Tibial nerve (tissue), 4 donors: ENCODE results near the gene L3MBTL4. TPM values are rescaled to one million over a fixed set of nuclear protein-coding genes. Genes with fewer than 3 reads are reported as not detected.
"Not testable (repeated sequence)": the region's sequence is repeated elsewhere in the genome, so short reads cannot be mapped to it uniquely, and the experiment has no call there.

Experiments
- DNase-seq, 2 donors: peaks; one replicate each; pipeline ENCODE4 v3.0.0-alpha.2; 2019; ENCODE audit warnings: low spot score in 2 of 2
- H3K27ac ChIP-seq, 4 donors: fragments of 200-600 bp; sonication (generic) in 3 of 4; one replicate each; pipeline ENCODE4 v1.5.1; 2017 to 2019; ENCODE audit warnings: mild to moderate bottlenecking in 1 of 4
- H3K27me3 ChIP-seq, 2 donors: fragments of 200-600 bp; sonication (generic) in 1 of 2; one replicate each; pipeline versions ENCODE4 v1.5.1 to v1.6.0; 2017 to 2019
- H3K36me3 ChIP-seq, 3 donors: fragments of 200-600 bp; sonication (generic); one replicate each; pipeline ENCODE4 v1.5.1; 2018 to 2019
- H3K4me1 ChIP-seq, 4 donors: fragments of 200-600 bp; sonication (generic) in 3 of 4; one replicate each; pipeline ENCODE4 v1.5.1; 2017 to 2019
- H3K4me3 ChIP-seq, 4 donors: fragments of 200-600 bp; sonication (generic) in 3 of 4; one replicate each; pipeline ENCODE4 v1.5.1; 2017 to 2019; ENCODE audit warnings: mild to moderate bottlenecking in 1 of 4, moderate library complexity in 1 of 4
- H3K9me3 ChIP-seq, 4 donors: fragments of 200-600 bp; sonication (generic) in 3 of 4; one replicate each; pipeline ENCODE4 v1.5.1; 2017 to 2019
- CTCF ChIP-seq, 5 experiments: fragments of 200-600 bp in 3 of 5; fragments of 450-650 bp in 2 of 5; sonication (generic) in 3 of 5; IDR thresholded peaks; one replicate each; pipeline ENCODE4 v1.5.1; 2016 to 2019; ENCODE audit warnings: antibody characterized with exemption in 5 of 5, mild to moderate bottlenecking in 3 of 5, moderate library complexity in 2 of 5
- EP300 ChIP-seq, 2 donors: sonication (generic); formaldehyde crosslinking; IDR thresholded peaks; one replicate each; pipeline ENCODE4 v1.6.1; 2017; ENCODE audit warnings: antibody characterized with exemption in 2 of 2, mild to moderate bottlenecking in 1 of 2
- POLR2A ChIP-seq, 2 donors: fragments of 450-650 bp; IDR thresholded peaks; one replicate each; pipeline ENCODE4 v1.6.1; 2017; ENCODE audit warnings: antibody characterized with exemption in 2 of 2, mild to moderate bottlenecking in 2 of 2, moderate library complexity in 2 of 2
- WGBS, 2 donors: methylation state at CpG; one replicate each; pipeline ENCODE4 v1.1.5; 2018; 5-methylcytosine and 5-hydroxymethylcytosine counted together
- total RNA-seq, 4 donors: library from RNA; depleted of rRNA; stranded (reverse); fragments of >200 nt; gene quantifications; one replicate each; pipeline ENCODE4 v1.1.0, GENCODE V29; 2016

Gene L3MBTL4
- total RNA-seq, 4 donors from 2014 or later = 6.3 to 9.0 (median 8.1) TPM

GRCh38 chr18:6281874-6282273 lies 132.8 kb downstream of the L3MBTL4 start:
- TF ChIP-seq EP300 (IDR thresholded peaks at IDR 0.05) (no peak), CTCF (IDR thresholded peaks at IDR 0.05) (no peak), POLR2A (IDR thresholded peaks at IDR 0.05) (no peak)

GRCh38 chr18:6280211-6280743 lies 134.4 kb downstream of the L3MBTL4 start:
- Histone ChIP-seq H3K4me1 (no peaks in the 10 kb centered on the region), H3K27me3 (no peaks in the 10 kb centered on the region), H3K4me3 (no peak overlapping the region), H3K27ac (no peak overlapping the region), H3K9me3 (no peaks in the 10 kb centered on the region), H3K36me3 (peaks cover 0 to 9% (median 0%) of the 10 kb centered on the region in 3 donors)
- no peak for DNase-seq
- WGBS, 2 donors = 50 to 62% methylated on average over 2 of the region's 2 CpGs
- TF ChIP-seq CTCF (IDR thresholded peaks at IDR 0.05) (no peak), EP300 (IDR thresholded peaks at IDR 0.05) (no peak), POLR2A (IDR thresholded peaks at IDR 0.05) (no peak)

More at GRCh38 chr18:6281874-6282273, 132.8 kb downstream of the L3MBTL4 start:
- no peak overlapping the region for H3K4me3 ChIP-seq
- DNase-seq = no peak
- no peaks in the 10 kb centered on the region for H3K9me3 ChIP-seq
- WGBS, 2 donors = 71 to 74% methylated on average over 4 of the region's 4 CpGs
- H3K36me3 ChIP-seq = peaks cover 0 to 9% (median 0%) of the 10 kb centered on the region in 3 donors
- no peaks in the 10 kb centered on the region for H3K27me3 ChIP-seq
- H3K27ac ChIP-seq = no peak overlapping the region
- no peaks in the 10 kb centered on the region for H3K4me1 ChIP-seq

GRCh38 chr18:6279308-6279707 lies 135.4 kb downstream of the L3MBTL4 start:
- Histone ChIP-seq H3K4me1 (no peaks in the 10 kb centered on the region), H3K27ac (no peak overlapping the region), H3K4me3 (no peak overlapping the region), H3K36me3 (peaks cover 0 to 4% (median 0%) of the 10 kb centered on the region in 3 donors), H3K9me3 (no peaks in the 10 kb centered on the region), H3K27me3 (no peaks in the 10 kb centered on the region)
- WGBS, 2 donors = 32 to 56% methylated on average over 1 of the region's 1 CpG
- TF ChIP-seq POLR2A (IDR thresholded peaks at IDR 0.05) = no peak
- no peak for TF ChIP-seq EP300 (IDR thresholded peaks at IDR 0.05)
- no peak for TF ChIP-seq CTCF (IDR thresholded peaks at IDR 0.05)
- no peak for DNase-seq

- Histone ChIP-seq H3K36me3 (no peaks in the 10 kb centered on the region), H3K4me1 (no peaks in the 10 kb centered on the region), H3K4me3 (no peak overlapping the region), H3K27me3 (no peaks in the 10 kb centered on the region), H3K9me3 (no peaks in the 10 kb centered on the region), H3K27ac (no peak overlapping the region)
- TF ChIP-seq EP300 (IDR thresholded peaks at IDR 0.05) (no peak), POLR2A (IDR thresholded peaks at IDR 0.05) (no peak), CTCF (IDR thresholded peaks at IDR 0.05) (no peak)
- no peak for DNase-seq
- WGBS, 2 donors = 88 to 93% methylated on average over 4 of the region's 6 CpGs
These were observed 141.3 kb downstream of the L3MBTL4 start for GRCh38 chr18:6273423-6273822.

GRCh38 chr18:6272144-6272543 lies 142.6 kb downstream of the L3MBTL4 start:
- H3K36me3 ChIP-seq, H3K4me3 ChIP-seq, H3K27me3 ChIP-seq, H3K27ac ChIP-seq, H3K9me3 ChIP-seq, DNase-seq, H3K4me1 ChIP-seq: not testable (repeated sequence)
- 45 to 55% methylated on average over 10 of the region's 10 CpGs for WGBS, 2 donors

GRCh38 chr18:6271585-6271984 lies 143.1 kb downstream of the L3MBTL4 start:
- WGBS, 2 donors = 71 to 73% methylated on average over 18 of the region's 18 CpGs
- H3K9me3 ChIP-seq = no peaks in the 10 kb centered on the region
- DNase-seq = no peak
- no peaks in the 10 kb centered on the region for H3K36me3 ChIP-seq
- H3K27ac ChIP-seq = no peak overlapping the region
- H3K27me3 ChIP-seq = no peaks in the 10 kb centered on the region
- TF ChIP-seq POLR2A (IDR thresholded peaks at IDR 0.05) (no peak), CTCF (IDR thresholded peaks at IDR 0.05) (no peak), EP300 (IDR thresholded peaks at IDR 0.05) (no peak)
- H3K4me3 ChIP-seq = no peak overlapping the region
- no peaks in the 10 kb centered on the region for H3K4me1 ChIP-seq
